ENCODE results near the gene ELK4.

The ELK4 gene

GRCh38 chr1:205631768-205632668 lies at the start of gene ELK4:
Gene ELK4, minus strand, starts transcription at chr1:205632011. Its CDS starts 8,129 bp downstream, at chr1:205623882.
- peak; percentile 98 for DNase-seq (ENCODE audit: low spot score)

- DNase-seq (ENCODE audit: low spot score), result no peak
Observed at GRCh38 chr1:205681364-205681763, 49.6 kb upstream of the ELK4 start.

GRCh38 chr1:205680073-205680851 lies 48.5 kb upstream of the ELK4 start, which contains the start of gene SLC45A3:
Gene SLC45A3, minus strand, starts transcription at chr1:205680509. Its CDS starts 15,853 bp downstream, at chr1:205664656.
- peak; percentile 80 for DNase-seq (ENCODE audit: low spot score)

GRCh38 chr1:205678286-205679111 lies 46.7 kb upstream of the ELK4 start:
- DNase-seq (ENCODE audit: low spot score), result no peak

GRCh38 chr1:205677167-205677566 lies 45.4 kb upstream of the ELK4 start:
- DNase-seq (ENCODE audit: low spot score), result no peak

- no peak for DNase-seq (ENCODE audit: low spot score)
Observed at GRCh38 chr1:205676597-205676996, 44.8 kb upstream of the ELK4 start.

GRCh38 chr1:205676002-205676401 lies 44.2 kb upstream of the ELK4 start:
- no peak for DNase-seq (ENCODE audit: low spot score)

GRCh38 chr1:205675247-205675646 lies 43.4 kb upstream of the ELK4 start:
- DNase-seq (ENCODE audit: low spot score), result no peak

GRCh38 chr1:205672970-205673369 lies 41.2 kb upstream of the ELK4 start:
- DNase-seq (ENCODE audit: low spot score), result no peak

- no peak for DNase-seq (ENCODE audit: low spot score)
Observed at GRCh38 chr1:205672395-205672889, 40.6 kb upstream of the ELK4 start.

GRCh38 chr1:205670611-205671430 lies 39.0 kb upstream of the ELK4 start:
- peak; percentile 4 for DNase-seq (ENCODE audit: low spot score)

GRCh38 chr1:205670150-205670446 lies 38.3 kb upstream of the ELK4 start:
- DNase-seq (ENCODE audit: low spot score), result no peak

GRCh38 chr1:205669341-205670149 lies 37.7 kb upstream of the ELK4 start:
- DNase-seq (ENCODE audit: low spot score), result no peak

- DNase-seq (ENCODE audit: low spot score), result no peak
Observed at GRCh38 chr1:205668951-205669340, 37.1 kb upstream of the ELK4 start.

- no peak for DNase-seq (ENCODE audit: low spot score)
Observed at GRCh38 chr1:205667909-205668643, 36.3 kb upstream of the ELK4 start.

- DNase-seq (ENCODE audit: low spot score), result no peak
Observed at GRCh38 chr1:205666372-205667166, 34.8 kb upstream of the ELK4 start.

- no peak for DNase-seq (ENCODE audit: low spot score)
Observed at GRCh38 chr1:205665201-205666045, 33.6 kb upstream of the ELK4 start.

All from AG20443 (cell line).